WI38 (cell line): ENCODE data around the gene TMEM106C.

Experiments
- H3K4me3 ChIP-seq: 2 replicates; pipeline ENCODE4 v1.5.1; 2011; ENCODE audit warnings: low read depth, mild to moderate bottlenecking, control low read depth, low read length
- CTCF ChIP-seq: IDR thresholded peaks from 2 replicates; pipeline ENCODE4 v1.5.1; 2012; ENCODE audit warnings: low read depth, mild to moderate bottlenecking, control low read depth, low read length

The TMEM106C gene

DNA sequence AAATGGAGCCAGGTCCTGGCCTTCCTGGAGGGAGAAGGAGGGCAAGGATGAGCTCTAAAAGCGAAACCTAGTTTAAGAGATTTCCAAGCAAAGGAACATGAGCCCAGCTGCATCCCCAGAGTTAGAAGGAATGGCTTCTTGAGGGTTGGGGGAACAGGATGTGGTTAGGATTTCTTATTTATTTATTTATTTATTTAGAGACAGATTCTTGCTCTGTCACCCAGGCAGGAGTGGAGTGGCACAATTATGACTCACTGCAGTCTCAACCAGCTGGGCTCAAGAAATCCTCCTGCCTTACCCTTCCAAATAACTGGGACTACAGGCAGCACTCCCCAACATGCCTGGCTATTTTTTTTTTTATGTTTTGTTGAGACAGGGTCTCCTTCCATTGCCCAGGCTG, 25.3 kb upstream of the TMEM106C start:
- H3K4me3 ChIP-seq, result no peak overlapping the region

GRCh38 chr12:47938594-47938993, 24.8 kb upstream of the TMEM106C start:
- H3K4me3 ChIP-seq, result no peak overlapping the region
- TF ChIP-seq CTCF, result no peak

More for the DNA sequence above, 25.3 kb upstream of the TMEM106C start:
- no peak for TF ChIP-seq CTCF

DNA sequence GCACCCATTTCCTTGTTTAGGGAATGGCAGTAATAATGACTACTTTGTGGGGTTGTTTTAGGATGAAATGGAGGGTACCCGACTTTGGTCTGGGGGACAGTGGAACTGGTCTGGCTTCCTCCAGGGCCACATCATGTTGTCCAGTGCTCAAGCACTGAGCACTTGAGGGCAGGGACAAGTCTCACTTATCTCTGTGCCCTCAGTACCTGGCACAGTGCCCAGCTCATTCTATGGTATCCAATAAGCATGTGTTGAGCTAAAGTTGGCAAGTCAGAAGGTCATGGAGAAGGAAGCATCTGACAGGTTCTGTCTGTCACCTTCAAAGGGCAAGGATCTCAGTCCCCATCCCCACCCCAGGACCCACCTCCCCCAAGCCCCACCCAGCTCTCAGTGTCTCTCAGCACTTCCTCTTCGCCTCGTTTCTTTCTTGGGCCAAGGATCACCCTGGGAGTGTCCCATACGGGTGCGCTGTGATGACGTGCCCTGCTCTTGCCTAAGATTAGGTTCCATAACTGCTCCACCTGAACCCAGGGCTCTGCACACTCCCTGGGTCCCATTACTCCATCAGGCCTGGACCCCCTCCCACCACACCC, 24.3 kb upstream of the TMEM106C start:
- no peak for TF ChIP-seq CTCF
- H3K4me3 ChIP-seq, result no peak overlapping the region

DNA sequence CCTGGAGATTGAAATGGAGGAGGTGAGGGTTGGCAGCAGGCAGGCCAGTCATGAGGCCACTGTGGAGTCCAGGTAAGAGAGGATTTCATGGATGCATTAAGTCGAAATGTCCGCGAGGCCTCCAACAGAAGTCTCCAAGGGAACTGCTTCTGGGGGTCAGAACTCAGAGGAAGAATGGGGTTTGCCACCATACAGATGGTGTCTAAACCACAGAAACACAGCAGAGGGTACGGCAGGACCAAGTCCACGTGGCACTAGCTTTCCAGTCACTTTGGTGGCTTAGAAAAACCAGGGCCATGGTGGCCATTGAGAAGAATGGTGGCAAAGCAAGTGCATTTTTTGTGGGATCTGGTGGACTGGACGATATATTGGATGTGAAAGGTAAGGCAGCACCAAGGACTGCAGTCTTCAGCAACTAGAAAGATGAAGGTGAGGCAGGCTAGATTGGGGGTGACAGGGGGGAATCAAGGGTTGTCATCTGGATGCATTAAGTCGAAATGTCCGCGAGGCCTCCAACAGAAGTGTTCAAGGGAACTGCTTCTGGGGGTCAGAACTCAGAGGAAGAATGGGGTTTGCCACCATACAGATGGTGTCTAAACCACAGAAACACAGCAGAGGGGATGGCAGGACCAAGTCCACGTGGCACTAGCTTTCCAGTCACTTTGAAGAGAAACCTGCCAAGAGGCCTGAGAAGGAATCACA, 22.5 kb upstream of the TMEM106C start:
- no peak for TF ChIP-seq CTCF

GRCh38 chr12:47941475-47941780, 22.0 kb upstream of the TMEM106C start:
- H3K4me3 ChIP-seq, result no peak overlapping the region
- TF ChIP-seq CTCF, result no peak

More for the DNA sequence above, 22.5 kb upstream of the TMEM106C start:
- no peak overlapping the region for H3K4me3 ChIP-seq

DNA sequence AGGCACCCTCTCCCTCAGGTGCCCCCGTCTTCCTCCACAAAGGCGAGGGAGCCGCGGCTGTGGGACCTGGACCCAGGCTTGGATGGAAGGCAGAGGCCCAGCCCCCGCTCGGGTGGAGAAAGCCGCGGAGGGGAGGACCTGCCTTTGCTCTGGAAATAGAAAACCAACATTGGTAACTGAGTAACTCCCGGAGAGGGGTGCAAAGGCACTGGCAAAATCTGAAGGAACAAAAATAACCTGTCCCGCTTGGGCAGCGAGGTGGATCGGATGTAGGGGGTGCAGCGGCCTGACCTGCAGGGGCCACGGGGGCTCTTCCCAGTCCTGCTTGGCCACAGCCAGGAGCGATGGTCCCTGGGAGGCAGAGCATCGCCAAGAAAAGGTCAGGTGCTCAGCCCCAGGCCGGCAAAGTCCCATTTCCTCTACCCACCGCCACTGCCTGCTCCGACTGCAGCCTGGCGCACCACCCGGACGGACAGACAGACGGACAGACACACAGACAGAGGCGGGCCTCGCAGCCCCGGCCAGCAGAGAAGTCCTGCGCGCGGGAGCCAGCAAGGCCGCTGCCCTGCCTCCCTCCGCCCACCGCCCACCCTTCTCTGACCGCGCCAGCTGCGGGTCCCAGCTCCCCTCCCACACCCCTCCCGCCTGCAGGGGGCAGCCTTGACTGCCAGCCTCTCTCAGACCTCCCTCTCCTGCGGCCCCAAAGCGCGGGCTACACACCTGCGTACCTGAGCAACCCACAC, 21.4 kb upstream of the TMEM106C start:
- 0 out of 2 replicates have a peak, but pooled peaks have one; percentile 2 for TF ChIP-seq CTCF
- no peak overlapping the region for H3K4me3 ChIP-seq
